Activated naive CD4-positive, alpha-beta T cell (primary cell): ENCODE measurements around the gene STARD3.

Experiments used
- DNase-seq, 4 experiments: peaks; one replicate each; lab custom pipeline; 2025; lab: John Stamatoyannopoulos, UW

STARD3 gene

GRCh38 chr17:39660397-39661385, 23.7 kb downstream of the STARD3 start:
- no peak for DNase-seq

DNA sequence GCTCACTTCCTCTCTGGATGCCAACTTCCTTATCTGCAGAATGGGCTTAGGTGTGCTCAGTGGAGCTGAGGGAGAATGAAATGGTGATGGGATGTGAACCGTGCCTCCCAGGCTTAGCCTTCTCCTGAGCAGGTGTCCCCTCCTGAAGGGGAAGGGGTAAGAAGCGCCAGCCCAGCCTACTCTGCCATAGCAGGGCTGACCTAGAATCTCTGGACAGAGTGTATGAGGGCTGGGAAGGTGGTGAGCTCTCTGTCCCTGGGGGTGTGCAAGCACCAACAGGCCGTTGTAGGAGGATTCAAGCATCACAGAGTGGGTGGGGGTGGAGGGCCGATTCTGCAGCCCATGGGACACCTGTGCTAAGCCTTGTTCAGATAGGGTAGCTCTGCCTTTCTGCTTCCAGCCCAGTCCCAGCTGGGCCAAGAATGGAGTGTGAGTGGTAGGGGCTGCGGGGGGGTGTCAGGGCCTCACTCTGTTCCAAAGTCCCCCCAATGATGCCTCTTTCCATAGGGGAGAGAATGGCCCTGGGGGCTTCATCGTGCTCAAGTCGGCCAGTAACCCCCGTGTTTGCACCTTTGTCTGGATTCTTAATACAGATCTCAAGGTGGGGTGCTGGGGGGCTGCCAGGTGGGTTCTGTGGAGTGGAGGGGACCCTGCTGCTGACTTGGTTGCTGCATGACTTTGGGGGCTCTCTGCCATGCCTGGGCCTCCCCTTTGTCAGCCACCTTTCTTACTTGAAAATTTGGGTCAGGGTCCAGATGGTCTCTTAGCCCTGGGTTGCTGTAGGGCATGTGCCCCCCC, 25.0 kb downstream of the STARD3 start:
- no peak for DNase-seq

DNA sequence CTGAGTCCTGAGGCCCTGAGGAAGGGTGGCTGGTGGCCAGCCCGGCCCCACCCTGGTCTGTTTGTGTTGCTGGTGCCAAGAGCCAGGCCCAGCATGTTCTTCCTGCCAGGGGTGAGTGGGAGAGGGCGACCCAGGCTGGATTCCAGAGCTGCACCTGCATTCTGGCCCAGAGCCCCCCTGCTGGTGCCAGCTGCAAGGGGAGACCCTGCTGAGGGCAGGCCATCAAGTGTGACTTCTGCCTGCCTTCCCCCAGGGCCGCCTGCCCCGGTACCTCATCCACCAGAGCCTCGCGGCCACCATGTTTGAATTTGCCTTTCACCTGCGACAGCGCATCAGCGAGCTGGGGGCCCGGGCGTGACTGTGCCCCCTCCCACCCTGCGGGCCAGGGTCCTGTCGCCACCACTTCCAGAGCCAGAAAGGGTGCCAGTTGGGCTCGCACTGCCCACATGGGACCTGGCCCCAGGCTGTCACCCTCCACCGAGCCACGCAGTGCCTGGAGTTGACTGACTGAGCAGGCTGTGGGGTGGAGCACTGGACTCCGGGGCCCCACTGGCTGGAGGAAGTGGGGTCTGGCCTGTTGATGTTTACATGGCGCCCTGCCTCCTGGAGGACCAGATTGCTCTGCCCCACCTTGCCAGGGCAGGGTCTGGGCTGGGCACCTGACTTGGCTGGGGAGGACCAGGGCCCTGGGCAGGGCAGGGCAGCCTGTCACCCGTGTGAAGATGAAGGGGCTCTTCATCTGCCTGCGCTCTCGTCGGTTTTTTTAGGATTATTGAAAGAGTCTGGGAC, 25.8 kb downstream of the STARD3 start:
- DNase-seq: no peak

DNA sequence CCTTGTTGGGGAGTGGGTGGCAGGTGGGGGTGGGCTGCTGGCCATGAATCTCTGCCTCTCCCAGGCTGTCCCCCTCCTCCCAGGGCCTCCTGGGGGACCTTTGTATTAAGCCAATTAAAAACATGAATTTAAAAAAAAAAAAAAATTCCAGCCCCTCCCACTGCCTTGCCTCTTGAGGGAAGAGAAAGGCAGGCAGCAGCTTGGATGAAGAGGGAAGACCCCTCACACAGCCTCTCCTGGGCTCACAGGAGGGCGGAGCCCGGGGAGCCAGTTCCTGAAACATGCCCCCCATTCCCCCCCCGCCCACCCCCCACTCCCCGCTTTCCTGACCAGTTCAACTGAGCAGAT, 26.4 kb downstream of the STARD3 start:
- DNase-seq: no peak

GRCh38 chr17:39663688-39664580, 27.0 kb downstream of the STARD3 start:
- no peak for DNase-seq

GRCh38 chr17:39664581-39665561, 27.9 kb downstream of the STARD3 start, which contains the start of gene TCAP:
TSS of gene TCAP (plus strand) at chr17:39665349. CDS start at chr17:39665360, 11 bp downstream.
- no peak for DNase-seq

GRCh38 chr17:39665642-39666224, 28.8 kb downstream of the STARD3 start:
- no peak for DNase-seq

GRCh38 chr17:39666231-39666600, 29.3 kb downstream of the STARD3 start:
- DNase-seq: no peak

- DNase-seq: no peak
These were observed 29.8 kb downstream of the STARD3 start for GRCh38 chr17:39666601-39667261.

DNA sequence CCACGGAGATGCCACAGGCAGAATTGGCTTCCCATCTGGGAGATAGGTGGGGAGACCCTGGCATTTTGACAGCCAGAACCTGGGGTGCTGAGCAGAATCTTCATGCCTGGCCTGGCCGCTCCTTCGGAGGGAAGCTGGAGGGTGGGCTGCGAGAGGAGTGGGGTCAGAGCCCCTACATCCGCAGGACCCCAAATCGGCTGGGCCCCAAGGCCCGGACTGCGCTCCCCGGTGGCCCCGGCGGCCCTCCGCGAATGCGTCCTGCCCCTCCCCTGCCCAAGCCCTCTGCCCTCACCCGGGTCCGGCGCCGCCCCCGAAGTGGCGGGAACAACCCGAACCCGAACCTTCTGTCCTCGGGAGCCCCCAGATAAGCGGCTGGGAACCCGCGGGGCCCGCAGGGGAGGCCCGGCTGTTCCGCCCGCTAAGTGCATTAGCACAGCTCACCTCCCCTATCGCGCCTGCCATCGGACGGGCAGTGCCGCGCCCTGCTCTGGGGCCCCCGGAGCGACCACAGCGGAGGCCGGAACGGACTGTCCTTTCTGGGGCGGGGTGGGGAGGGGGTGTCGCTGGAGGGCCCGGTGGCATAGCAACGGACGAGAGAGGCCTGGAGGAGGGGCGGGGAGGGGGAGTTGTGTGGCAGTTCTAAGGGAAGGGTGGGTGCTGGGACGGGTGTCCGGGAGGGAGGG, 30.5 kb downstream of the STARD3 start:
- peak in 1 of 4 experiments; percentile 14 for DNase-seq

GRCh38 chr17:39667945-39668924, 31.3 kb downstream of the STARD3 start, which contains the start of gene PNMT:
TSS of gene PNMT (plus strand) at chr17:39668453. CDS start at chr17:39668476, 23 bp downstream.
- peak; percentile 23 to 59 (median 48) for DNase-seq

- no peak for DNase-seq
These were observed 33.2 kb downstream of the STARD3 start for GRCh38 chr17:39669897-39670735.

DNA sequence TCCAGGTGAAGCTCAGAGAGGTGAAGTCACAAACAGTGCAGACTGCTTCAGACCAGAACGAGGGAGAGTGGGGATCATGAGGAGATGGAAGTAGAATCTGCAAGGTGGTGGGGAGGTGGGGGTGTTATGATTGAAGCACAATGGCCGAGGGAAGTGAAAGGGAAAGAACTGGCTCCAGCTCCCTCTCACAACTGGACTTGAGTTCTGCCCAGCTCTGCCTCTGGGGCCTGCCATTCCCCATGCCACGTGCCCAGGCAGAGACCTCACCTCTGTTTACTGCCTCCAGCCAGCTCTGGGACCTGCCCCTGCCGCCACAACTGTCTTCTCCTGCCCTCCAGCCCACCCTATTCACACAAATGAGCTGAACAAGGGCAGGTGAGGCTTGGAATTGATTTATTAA, 33.8 kb downstream of the STARD3 start:
- no peak for DNase-seq

DNA sequence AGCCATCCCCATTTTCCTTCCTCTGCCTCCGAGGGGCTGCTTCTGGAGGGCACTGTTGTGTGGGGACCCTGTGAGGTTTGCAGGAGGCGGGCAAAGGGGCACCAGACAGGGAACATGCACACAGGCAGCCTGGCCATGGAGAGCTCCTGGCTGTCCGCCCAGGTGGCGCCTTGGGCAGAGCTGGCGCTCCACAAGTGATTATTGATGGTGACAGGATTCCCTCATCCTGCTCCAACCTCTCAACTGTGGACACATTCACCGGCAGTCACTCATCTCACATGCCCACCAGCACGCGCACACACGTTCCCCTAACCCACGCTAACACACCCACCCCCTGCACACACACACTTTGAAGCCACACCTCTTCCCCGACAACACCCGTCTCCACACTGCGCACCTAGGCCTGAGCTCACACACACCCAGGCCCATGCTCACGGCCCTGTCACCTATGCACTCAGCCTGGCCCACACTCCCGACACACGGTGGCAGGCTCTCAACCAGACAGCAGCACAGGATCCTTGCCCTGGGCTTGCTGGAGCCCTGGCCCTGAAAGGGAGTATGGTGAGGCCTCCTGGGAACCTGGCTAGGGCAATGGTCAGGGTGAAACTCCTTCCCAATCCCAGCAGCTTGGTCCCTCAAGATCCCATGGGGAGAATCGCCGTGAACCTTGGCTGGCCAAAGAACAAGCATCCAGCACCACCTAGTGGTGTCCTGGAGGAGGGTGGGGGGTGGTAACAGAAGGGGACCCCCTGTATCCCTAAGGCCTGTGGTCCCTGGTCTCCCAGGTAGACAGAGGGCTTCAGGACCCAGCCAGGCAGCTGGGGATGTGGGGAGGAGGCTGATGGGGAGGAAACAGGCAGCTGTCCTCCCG, 34.9 kb downstream of the STARD3 start:
- no peak for DNase-seq
